ENCODE measurements around the gene SOAT2. TPM values are rescaled to one million over a fixed set of nuclear protein-coding genes. Genes with fewer than 3 reads are reported as not detected.

Gene SOAT2
- total RNA-seq, 6 experiments from 2014 or later, result 0.12 to 0.34 (median 0.18) TPM

DNA sequence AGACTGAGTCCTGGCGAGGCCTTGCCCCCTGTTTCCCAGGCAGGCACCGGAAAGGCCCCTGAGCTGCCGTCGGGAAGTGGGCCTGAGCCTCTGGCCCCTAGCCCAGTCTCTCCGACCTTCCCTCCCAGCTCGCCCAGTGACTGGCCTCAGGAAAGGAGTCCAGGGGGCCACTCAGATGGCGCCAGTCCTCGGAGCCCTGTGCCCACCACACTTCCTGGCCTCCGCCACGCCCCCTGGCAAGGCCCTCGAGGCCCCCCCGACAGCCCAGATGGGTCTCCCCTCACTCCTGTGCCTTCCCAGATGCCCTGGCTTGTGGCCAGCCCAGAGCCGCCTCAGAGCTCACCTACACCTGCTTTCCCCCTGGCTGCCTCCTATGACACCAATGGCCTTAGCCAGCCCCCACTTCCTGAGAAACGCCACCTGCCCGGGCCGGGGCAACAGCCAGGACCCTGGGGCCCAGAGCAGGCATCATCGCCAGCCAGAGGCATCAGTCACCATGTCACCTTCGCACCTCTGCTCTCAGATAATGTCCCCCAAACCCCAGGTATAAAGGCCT lies 42.5 kb upstream of the SOAT2 start:
- Mint-ChIP-seq H3K4me1 (ENCODE audit: low read depth) (peaks cover 36% of the 10 kb centered on the region), H3K36me3 (ENCODE audit: low read depth) (no peaks in the 10 kb centered on the region; the same call in 1 of the 2 replicates), H3K27ac (peak overlapping the region; percentile 36; the same call in 1 of the 2 replicates), H3K27me3 (ENCODE audit: insufficient read depth) (peaks cover 29% of the 10 kb centered on the region), H3K9me3 (no peaks in the 10 kb centered on the region), H3K4me3 (no peak overlapping the region)
- DNase-seq, result no peak
- TF ChIP-seq CTCF (IDR thresholded peaks at IDR 0.05), result no peak

DNA sequence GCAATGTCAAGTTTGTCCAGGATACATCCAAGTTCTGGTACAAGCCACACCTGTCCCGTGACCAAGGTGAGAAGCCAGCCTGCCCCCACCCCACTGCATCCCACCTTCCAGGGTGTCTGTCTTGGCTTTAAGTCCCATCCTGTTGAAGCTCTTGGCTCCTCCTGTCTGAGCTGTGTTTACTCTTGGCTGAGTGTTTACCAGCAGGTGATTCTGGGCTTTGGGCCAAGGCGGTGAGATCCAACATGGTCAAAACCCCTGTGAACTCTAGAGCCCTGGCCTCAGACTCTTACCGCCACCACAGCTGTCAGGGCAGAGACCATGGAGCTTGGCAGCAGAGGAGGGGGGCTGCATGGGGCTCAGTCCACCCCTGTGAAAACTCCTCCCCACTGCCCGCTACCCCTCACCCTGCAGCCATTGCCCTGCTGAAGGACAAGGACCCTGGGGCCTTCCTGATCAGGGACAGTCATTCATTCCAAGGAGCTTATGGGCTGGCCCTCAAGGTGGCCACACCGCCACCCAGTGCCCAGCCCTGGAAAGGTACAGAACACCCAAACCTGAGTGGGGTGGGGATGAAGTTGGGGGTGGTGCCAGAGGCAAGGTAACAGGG lies 41.8 kb upstream of the SOAT2 start:
- H3K4me1 Mint-ChIP-seq (ENCODE audit: low read depth), result peaks cover 39% of the 10 kb centered on the region
- H3K27ac Mint-ChIP-seq, result peak overlapping the region; percentile 36

DNA sequence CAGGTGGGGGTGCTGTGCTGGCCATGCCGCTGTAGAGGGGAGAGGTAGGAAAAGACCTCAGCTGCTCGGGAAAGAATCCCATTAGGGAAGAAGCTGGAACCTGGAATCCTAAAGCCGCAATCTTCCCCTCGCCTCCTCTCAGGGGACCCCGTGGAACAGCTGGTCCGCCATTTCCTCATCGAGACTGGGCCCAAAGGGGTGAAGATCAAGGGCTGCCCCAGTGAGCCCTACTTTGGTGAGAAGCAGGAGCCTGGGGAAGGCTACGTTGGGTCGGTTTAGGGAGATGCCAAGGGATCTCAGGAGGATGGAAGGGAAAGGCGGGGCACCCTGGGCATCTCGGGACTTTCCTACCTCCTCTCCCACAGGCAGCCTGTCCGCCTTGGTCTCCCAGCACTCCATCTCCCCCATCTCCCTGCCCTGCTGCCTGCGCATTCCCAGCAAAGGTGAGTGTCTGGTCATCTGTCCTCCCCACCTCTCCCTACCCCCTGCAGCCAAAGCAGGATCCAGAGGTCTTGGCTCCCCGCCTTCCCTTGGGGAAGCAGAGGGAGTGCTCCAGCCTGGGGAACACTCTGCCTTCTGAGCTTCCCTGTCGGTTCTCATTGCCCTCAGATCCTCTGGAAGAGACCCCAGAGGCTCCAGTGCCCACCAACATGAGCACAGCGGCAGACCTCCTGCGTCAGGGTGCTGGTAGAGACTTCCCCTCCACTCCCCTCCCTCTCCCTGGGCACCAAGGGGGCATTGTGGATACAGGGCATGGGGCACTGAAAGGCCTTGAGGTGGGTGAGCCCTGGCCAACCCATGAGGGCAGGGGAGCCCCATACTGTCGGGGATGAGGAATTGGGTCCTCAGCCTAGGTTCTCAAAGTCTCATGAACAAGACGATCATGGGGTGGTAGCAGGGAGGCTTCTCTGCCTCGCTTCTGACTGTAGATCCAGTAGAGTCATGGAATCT lies 41.0 kb upstream of the SOAT2 start:
- DNase-seq, result no peak
- H3K4me3 Mint-ChIP-seq, result no peak overlapping the region; the same call in 1 of the 2 replicates
- peaks cover 34% of the 10 kb centered on the region for H3K27me3 Mint-ChIP-seq (ENCODE audit: insufficient read depth)
- H3K27ac Mint-ChIP-seq, result peak overlapping the region; percentile 74
- no peak for TF ChIP-seq CTCF (IDR thresholded peaks at IDR 0.05)
- peaks cover 45% of the 10 kb centered on the region for H3K4me1 Mint-ChIP-seq (ENCODE audit: low read depth)
- H3K9me3 Mint-ChIP-seq, result no peaks in the 10 kb centered on the region
- H3K36me3 Mint-ChIP-seq (ENCODE audit: low read depth), result no peaks in the 10 kb centered on the region; the same call in 1 of the 2 replicates

More for the DNA sequence above, 41.8 kb upstream of the SOAT2 start:
- peak; percentile 47 for TF ChIP-seq CTCF (IDR thresholded peaks at IDR 0.05)
- no peak for DNase-seq
- H3K36me3 Mint-ChIP-seq (ENCODE audit: low read depth), result no peaks in the 10 kb centered on the region; the same call in 1 of the 2 replicates
- H3K9me3 Mint-ChIP-seq, result no peaks in the 10 kb centered on the region
- peaks cover 33% of the 10 kb centered on the region for H3K27me3 Mint-ChIP-seq (ENCODE audit: insufficient read depth)
- no peak overlapping the region for H3K4me3 Mint-ChIP-seq

DNA sequence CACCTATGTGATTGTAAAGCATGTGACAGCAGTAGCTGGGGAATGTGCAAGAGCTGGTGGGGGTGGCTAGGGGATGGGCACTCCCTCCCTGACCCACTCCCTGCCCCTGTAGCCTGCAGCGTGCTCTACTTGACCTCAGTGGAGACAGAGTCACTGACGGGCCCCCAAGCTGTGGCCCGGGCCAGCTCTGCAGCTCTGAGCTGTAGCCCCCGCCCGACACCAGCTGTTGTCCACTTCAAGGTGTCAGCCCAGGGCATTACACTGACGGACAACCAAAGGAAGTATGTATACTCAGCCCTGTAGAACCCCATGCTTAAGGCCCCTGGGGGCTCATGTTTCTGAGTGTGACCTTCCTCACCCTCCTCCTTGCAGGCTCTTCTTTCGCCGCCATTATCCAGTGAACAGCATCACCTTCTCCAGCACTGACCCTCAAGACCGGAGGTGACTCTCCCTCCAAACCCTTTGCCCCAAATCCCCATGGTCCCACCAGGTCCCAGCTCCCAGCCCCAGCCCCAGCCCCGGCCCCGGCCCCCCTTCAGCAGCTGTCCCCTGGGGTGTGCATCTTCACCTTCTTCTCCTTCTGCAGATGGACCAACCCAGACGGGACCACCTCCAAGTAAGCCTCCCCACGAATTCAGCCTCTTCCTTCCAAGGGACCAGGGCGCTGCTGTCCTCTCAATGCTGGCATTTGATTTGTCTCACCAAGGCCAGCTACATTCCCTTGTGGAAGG lies 40.1 kb upstream of the SOAT2 start:
- no peak for DNase-seq
- no peak for TF ChIP-seq CTCF (IDR thresholded peaks at IDR 0.05)
- H3K4me3 Mint-ChIP-seq, result no peak overlapping the region
- H3K27ac Mint-ChIP-seq, result peak overlapping the region; percentile 74
- H3K9me3 Mint-ChIP-seq, result no peaks in the 10 kb centered on the region
- H3K4me1 Mint-ChIP-seq (ENCODE audit: low read depth), result peaks cover 53% of the 10 kb centered on the region
- peaks cover 32% of the 10 kb centered on the region for H3K27me3 Mint-ChIP-seq (ENCODE audit: insufficient read depth)
- H3K36me3 Mint-ChIP-seq (ENCODE audit: low read depth), result no peaks in the 10 kb centered on the region; the same call in 1 of the 2 replicates

Data from HFFc6 (cell line).